OCI-M2 (cell line): ENCODE data around the gene MMP11.

Experiments used
- DNase-seq: peaks from one replicate; lab custom pipeline; 2025; ENCODE audit not compliant: unreplicated experiment; lab: John Stamatoyannopoulos, UW

The MMP11 gene

DNA sequence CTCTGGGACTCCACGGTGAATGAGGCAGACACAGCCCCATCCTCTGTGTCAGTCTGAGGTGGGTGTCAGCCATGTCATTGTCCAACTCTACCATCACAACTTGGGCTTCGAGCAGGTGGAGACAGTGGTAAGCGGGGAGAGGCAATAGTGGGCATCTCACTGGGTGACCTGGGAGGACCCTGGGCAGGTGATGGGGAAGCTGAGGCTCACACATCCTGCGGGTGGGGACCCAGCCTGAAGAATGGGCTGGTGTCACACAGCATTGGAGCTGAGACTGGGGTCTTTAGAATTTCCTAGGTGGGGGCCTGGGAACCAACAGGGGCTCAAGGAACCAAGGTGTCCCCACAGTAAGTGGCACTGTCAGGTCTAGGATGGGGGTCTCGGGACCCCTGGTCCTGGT, 7.1 kb downstream of the MMP11 start:
- DNase-seq = no peak

DNA sequence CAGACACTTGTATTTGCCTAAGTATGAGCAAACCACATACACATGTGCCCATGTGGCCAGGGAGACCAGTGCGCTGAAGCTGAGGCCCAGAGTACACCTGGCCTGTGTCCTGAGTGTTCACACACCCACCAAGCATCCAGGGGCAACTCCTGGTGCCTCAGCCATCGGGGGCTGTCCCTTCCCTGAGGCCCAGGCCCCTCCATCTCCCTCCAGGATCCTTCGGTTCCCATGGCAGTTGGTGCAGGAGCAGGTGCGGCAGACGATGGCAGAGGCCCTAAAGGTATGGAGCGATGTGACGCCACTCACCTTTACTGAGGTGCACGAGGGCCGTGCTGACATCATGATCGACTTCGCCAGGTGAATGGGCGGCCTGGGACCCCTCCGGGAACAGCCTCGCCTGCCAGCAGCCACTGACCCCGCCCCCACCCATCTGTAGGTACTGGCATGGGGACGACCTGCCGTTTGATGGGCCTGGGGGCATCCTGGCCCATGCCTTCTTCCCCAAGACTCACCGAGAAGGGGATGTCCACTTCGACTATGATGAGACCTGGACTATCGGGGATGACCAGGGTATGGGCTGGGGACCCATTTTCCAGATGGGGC, 7.6 kb downstream of the MMP11 start:
- DNase-seq = no peak

DNA sequence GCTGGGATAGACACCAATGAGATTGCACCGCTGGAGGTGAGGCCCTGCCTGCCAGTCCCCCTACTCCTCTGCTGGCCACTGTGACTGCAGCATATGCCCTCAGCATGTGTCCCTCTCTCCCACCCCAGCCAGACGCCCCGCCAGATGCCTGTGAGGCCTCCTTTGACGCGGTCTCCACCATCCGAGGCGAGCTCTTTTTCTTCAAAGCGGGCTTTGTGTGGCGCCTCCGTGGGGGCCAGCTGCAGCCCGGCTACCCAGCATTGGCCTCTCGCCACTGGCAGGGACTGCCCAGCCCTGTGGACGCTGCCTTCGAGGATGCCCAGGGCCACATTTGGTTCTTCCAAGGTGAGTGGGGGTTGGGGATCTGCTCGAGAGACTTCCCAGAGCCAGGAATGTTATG, 8.4 kb downstream of the MMP11 start:
- no peak for DNase-seq

DNA sequence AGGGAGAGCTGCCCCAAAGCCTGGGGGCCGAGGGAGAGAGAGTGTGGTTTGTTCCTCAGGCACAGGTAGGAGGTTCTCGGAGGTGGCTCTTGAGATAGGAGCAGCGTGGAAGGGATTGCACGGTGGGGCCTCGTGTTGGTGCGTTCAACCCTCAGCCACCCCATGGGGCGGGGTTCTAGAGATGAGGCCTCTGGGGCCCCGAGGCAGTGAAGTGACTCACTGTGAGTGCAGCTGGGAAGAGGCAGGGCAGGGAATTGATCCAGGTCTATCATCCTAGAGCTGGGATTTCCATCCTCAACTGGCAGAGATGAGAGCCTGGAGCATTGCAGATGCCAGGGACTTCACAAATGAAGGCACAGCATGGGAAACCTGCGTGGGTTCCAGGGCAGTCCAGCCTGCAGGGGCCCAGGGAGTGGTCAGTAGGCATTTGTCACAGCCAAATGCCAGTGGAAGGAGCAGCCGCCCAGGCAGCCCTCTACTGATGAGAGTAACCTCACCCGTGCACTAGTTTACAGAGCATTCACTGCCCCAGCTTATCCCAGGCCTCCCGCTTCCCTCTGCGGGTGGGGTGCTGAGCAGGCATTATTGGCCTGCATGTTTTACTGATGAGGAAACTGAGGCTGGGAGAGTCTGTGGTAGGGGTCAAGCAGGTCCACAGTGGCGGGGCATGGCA, 9.0 kb downstream of the MMP11 start:
- DNase-seq = no peak

DNA sequence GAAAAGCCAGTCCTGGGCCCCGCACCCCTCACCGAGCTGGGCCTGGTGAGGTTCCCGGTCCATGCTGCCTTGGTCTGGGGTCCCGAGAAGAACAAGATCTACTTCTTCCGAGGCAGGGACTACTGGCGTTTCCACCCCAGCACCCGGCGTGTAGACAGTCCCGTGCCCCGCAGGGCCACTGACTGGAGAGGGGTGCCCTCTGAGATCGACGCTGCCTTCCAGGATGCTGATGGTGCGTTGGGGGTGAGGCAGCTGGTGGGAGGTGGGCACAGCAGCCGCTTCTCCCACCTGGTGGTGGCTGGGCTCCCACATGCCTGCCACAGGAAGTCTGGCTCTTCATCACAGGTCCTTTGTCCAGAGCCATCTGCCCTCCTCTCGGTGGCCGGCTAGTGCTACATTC, 9.6 kb downstream of the MMP11 start:
- no peak for DNase-seq

DNA sequence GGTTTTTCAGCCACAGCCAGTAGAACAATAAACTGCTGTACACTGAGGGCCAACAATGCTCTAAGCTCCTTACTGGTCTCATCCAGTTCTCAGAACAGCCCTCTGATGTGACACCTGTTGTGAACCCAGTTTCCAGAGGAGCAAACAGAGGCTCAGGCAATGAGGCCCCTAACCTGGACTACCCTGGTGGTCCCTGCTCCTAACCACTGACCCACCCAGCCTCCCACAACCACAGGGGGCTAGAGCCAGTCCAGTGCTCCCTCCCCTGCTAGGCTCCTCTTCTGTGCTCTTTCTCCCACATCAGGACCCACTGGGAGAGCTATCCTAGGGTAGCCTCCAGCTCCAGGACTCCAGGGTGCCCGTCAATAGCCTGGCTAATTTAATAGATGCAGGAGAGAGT, 10.1 kb downstream of the MMP11 start:
- no peak for DNase-seq

DNA sequence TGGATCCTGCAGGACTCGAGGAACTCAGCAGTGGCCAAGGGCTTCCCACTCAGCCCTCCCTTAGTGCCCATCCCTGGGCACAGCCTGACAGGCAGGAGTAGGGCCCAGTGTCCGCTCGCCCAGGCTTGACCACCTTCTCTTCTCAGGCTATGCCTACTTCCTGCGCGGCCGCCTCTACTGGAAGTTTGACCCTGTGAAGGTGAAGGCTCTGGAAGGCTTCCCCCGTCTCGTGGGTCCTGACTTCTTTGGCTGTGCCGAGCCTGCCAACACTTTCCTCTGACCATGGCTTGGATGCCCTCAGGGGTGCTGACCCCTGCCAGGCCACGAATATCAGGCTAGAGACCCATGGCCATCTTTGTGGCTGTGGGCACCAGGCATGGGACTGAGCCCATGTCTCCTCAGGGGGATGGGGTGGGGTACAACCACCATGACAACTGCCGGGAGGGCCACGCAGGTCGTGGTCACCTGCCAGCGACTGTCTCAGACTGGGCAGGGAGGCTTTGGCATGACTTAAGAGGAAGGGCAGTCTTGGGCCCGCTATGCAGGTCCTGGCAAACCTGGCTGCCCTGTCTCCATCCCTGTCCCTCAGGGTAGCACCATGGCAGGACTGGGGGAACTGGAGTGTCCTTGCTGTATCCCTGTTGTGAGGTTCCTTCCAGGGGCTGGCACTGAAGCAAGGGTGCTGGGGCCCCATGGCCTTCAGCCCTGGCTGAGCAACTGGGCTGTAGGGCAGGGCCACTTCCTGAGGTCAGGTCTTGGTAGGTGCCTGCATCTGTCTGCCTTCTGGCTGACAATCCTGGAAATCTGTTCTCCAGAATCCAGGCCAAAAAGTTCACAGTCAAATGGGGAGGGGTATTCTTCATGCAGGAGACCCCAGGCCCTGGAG, 10.9 kb downstream of the MMP11 start:
- no peak for DNase-seq

DNA sequence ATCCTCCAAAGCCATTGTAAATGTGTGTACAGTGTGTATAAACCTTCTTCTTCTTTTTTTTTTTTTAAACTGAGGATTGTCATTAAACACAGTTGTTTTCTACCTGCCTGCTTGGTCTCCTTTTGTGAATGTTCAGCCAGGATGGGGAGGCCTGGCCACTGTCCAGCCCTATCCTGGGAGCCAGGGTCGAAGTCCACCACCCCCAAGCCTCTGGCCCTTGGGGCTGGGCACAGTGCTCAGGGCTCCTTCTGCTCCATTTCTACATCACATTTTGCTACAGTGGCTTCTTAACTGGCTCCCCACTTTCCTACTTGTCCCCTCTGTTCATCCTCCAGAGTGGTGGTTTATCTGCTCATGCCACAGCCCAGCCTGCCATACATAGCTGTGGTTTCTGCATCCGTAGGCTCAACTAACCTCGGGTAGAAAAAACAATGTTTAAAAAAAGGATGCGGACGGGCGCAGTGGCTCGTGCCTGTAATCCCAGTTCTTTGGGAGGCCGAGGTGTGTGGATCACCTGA, 11.6 kb downstream of the MMP11 start:
- no peak for DNase-seq

DNA sequence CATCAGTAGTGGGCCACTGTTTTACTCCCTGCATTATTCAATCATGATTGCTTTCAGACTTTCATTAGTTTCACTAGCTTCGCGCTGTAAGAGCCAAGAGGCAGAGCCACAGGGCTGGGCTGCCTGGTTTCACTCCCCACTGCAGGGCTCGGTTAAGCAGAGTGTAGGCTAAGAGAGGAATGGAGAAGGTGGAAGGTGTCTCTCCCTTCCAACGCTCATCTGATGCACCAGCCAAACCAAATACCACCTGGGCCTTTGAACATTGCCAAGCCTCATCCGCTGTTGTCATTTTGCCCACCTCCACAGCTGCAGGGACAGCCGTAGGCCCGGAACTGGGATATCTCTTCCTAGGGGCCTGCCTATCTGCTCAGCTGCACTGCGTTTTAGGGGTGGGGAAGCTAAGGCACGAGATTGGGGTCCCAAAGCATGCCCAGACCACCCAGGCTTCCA, 13.6 kb downstream of the MMP11 start:
- no peak for DNase-seq

DNA sequence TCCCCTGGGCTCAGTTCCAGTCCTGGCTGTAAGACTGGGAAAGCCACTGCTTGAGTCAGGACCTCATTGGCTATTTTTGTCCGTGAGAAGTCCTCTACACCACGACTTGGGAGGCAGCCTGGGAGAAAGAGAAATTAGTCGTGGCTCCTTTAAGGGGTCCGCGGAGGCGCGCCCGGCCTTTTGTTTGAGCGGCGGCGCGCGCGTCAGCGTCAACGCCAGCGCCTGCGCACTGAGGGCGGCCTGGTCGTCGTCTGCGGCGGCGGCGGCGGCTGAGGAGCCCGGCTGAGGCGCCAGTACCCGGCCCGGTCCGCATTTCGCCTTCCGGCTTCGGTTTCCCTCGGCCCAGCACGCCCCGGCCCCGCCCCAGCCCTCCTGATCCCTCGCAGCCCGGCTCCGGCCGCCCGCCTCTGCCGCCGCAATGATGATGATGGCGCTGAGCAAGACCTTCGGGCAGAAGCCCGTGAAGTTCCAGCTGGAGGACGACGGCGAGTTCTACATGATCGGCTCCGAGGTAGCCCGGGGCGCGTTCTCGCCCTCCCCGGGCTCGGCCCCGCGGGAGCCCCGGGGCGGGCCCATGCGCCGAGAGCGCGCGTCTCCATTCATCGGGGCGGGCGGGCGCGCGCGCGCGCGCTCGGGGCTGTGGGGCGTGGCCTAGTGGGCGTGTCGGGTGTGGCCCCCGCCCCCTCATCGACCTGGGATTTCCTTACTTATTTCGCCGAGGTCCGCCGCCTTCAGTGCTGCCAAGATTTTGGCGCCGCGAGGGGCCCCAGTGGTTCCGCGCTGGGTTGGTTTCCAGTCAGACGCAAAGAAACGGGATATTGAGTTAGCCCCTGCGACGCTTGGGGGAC, 14.3 kb downstream of the MMP11 start, which contains the start of gene SMARCB1:
SMARCB1 (plus strand) TSS at position 215 of the 848 bp plus-strand sequence; CDS start at position 419, 204 bp downstream.
- DNase-seq = no peak

DNA sequence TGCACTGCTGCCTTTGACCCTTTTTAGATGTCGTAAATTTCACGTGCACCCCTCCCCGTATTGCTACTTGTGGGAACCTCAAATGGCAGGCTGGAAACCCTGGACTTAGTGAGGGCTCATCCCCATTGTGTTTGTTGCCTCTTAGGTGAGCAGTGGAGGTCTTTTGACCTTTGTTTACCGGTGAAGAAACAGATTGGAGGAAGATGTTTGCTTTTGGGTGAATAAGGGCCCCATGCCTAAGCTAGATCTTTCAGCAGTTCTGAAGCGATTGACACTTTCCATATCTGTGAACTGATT, 14.9 kb downstream of the MMP11 start:
- no peak for DNase-seq

DNA sequence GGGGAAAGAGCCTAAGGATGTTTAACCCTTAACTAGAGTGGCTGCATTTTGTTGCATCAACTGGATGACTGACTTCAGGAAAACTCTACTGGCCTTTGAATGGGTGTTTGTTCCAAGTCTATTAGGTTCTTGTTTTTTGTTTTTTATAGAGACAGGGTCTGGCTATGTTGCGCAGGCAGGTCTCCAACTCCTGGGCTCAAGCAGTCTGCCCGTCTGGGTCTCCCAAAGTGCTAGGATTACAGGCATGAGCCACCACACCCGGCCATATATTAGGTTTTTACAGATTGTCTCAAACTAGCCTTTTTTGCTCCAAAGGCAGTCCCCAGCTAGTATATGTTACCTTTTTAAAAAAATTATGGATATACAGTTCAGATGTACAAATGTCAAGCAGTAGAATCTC, 15.3 kb downstream of the MMP11 start:
- no peak for DNase-seq

DNA sequence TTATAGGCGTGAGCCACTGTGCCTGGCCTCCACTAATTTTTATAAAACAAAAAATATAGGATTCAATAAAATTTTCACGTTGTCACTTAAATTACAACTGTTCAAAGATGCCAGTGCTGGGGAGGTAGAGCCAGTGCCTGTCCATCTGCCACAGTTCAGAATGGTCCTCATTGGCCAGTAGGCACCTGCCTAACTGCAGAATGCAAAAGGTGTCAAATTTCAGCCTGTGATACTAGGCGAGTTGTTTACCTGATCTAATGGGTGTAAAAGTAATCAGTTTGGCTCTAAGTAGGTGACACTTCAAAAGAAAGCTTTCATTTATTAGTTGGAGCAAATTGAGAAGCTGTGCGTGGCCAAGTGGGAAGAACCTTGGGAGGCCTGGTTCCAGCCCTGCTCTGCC, 16.5 kb downstream of the MMP11 start:
- DNase-seq = no peak

DNA sequence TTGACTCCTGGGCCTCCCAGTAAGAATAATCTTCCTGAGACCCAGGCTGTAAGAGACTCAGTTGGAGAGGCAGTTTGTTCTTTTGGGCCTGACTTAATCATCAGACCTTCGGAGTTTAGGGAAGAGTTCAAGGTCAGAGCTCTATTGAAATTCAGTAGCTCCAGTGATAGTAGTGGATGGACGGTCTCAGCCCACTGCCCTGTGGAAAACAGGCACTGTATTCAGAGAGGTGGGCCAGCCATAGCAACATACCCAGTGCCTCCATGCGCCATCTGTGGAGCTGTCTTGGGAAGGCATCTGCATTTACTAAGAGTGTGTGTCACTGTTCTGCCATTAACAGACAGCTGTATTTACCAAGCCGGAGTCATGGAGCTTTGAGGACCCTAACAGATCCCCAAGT, 17.0 kb downstream of the MMP11 start:
- no peak for DNase-seq

DNA sequence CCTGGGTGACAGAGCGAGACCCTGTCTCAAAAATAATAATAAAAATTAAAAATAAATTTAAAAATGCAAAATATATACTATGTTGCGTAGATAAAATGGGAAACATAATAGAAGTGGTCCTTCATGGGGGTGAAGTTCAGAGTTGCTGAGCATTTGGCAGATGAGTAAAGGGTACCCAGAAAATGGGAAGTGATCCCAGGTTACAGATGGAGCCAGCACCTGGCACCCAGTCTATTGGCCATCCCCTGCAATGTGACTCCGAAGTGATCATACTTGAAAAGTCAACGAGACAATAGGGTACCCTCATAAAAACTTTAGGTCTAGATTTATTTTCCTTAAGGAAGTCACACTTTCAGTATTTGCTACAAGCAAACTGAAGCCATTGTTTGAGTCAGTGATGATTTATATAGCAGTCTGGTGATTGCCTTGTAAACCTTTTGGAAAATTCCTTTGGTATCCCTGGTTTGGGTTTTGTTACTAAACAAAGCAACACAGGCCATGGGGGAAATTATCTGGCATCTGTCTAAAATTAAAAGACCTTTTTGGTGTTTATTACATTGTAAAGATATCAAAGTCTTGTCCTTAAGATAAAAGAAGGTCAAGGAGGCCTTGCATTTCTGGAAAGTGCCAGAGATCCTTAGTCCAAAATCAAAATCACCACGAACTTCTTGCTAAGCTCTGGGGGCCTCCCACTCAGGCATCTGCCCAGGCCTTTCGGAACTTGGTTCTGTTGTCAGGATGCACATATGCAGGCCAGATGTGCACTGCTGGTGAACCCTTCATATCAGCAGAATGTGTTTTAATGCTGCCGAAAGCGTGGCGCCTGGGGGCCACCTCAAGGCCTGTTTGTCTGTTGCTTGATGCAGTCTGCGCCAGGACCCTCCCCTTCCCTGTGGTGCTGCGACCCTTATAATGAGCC, 18.4 kb downstream of the MMP11 start:
- DNase-seq = no peak

DNA sequence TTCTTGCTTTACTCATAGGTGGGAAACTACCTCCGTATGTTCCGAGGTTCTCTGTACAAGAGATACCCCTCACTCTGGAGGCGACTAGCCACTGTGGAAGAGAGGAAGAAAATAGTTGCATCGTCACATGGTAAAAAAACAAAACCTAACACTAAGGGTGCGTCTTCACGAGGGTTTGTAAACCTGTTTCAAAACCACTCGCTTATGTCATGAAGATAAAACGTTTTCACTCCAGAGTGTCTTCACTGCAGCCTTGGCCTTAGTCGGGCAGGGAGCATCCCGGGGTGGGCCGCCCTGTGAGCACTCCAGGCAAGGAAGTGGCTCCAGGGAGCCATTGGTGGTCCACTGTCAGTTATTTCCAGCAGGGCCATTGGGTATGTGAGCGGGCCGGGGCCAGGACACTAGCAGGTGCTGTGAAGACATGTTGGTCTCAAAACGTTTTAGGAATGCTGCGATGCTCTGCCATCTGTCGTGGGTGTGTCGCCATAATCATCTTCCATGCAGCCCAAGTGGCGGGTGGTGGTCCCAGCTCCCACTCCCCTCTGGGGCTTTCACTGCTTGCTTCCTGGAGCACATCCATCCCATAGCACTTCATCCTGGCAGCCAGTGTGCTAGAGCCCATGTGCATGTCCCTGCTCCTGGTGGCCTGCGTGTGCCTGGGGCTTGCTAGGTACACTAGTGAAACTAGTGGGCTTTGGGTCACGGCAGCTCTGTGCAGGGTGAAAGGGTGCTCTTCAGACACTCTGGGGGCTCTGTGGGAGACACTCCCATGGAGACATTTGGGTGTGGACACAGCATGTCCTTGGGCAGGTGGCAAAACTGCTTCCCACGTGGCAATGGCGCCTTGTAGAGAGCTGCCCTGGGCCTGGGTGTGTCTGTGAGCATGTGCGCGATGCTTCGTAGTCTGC, 19.3 kb downstream of the MMP11 start:
- no peak for DNase-seq

DNA sequence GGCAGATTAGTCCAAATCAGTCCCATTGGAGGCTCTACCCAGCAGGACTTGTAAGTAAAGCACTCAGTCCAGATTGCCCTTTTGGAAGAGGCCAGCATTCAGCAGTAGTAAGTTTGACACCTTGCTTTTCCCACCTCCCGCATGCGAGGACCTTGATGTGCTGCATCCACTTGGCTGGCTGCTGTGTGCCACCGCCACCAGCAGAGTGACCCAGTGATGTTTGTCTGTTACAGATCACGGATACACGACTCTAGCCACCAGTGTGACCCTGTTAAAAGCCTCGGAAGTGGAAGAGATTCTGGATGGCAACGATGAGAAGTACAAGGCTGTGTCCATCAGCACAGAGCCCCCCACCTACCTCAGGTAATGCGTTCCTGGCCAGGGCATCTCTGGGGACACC, 20.7 kb downstream of the MMP11 start:
- no peak for DNase-seq

DNA sequence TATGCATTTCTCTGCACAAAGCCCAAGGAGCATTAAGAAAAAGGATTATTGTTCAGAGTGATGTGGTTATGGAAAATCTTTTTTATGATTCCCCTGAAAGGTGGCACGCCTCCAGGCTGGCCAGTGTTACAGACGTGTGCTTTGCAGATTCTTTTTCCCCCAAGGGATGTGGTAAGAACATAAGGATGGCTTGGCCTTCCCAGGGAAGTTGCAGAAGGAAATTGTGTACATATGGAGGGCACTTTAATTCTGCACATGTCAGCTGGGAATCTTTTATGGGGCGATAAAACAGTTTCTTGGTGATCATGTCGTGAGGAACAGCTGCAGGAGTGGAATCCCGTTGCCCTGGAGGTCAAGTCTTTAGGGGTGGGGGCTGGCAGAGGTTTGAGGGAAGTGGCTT, 23.8 kb downstream of the MMP11 start:
- no peak for DNase-seq
